GM19240 (cell line): Measurements from ENCODE around the gene KRT32.

Source experiments
- DNase-seq: peaks from one replicate; pipeline ENCODE4 v3.0.0; 2011; ENCODE audit warnings: low spot score; ENCODE audit not compliant: insufficient read length

Gene KRT32

GRCh38 chr17:41492771-41493170 is 25.6 kb upstream of the KRT32 start:
- no peak for DNase-seq

DNA sequence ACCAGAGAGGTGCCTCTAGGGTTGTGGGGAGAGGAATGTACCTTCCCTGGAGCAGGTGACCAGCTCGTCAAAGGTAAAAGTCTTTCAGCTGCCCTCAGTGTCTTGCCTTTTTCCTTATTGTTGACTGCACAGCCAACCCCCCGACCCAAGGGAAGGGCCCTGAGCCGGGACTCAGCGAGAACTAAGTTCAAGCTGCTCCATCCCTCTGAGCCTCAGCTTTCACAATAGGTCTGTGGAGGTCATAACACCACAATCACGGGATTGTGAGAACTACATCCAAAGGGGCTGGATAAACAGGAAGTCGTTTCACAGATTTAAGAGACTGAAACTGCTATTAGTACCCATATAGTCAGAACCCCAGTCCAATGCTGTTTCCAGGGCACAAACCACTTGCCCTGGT is 25.2 kb upstream of the KRT32 start:
- no peak for DNase-seq

DNA sequence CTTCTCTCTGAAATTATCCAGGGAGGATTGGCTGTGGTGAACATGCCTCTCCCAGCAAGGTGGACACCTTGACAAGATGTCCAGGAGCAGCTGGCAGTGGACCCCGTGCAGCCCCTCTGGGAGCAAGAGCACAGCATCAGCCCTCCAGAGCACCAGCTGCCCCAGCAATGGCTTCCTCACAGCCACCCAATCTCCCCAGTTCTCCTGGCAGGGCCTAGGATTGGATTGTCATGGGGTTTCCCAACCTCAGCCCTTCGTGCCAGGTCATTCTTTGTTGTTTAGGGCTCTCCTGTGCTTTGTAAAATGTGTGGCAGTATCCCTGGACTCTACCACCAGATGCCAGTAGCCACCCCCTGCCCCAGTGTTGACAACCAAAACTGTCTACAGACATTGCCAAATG is 24.3 kb upstream of the KRT32 start:
- no peak for DNase-seq

DNA sequence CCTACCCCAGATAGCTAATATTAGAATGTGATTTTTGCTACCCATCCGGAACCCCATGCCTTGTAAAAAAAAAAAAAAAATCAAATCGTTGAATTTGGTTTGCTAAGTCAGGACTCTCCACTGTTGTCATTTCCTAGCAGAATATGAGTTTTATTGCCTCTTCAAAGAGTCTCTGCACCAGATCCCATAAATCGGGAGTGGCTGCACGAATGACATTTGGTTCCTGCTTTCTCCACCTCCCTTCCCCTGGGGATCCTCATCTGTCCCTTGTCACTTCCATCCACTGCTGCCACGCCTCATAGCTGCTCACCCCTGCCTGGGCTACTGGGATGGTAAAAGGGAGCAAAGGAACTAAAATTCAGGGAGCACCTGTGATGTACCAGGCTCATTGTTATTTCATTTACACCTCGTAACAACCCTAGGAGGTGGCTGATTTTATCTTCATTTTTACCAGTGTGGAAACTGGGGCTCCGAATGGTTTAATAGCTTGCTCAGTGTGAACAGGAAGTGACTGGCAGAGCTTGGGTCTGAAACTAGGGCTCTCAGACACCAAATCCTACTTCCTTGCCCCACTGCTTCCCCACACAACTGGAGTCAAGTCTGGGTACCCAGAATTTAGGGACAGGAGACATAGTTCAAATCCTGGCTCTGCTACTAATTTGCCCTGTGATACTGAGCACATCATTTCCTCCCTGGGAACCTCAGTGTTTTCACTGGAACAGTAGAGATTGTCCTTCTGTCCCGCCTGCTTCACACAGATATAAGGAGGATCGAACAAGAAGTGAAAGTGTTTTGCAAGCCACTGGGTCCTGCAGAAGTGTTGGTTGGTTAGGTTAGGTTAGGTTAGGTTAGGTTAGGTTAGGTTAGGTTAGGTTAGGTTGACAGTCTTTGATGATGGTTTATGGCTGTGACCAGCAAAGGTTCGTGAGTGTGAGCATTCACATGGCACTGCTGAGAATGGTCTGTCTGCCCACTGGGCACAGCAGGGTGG is 23.1 kb upstream of the KRT32 start:
- DNase-seq, result no peak

GRCh38 chr17:41489531-41489930 is 22.3 kb upstream of the KRT32 start, which contains the start of gene KRT36:
KRT36 (minus strand) TSS chr17:41489910; CDS start chr17:41489864, 46 bp downstream.
- DNase-seq, result no peak

DNA sequence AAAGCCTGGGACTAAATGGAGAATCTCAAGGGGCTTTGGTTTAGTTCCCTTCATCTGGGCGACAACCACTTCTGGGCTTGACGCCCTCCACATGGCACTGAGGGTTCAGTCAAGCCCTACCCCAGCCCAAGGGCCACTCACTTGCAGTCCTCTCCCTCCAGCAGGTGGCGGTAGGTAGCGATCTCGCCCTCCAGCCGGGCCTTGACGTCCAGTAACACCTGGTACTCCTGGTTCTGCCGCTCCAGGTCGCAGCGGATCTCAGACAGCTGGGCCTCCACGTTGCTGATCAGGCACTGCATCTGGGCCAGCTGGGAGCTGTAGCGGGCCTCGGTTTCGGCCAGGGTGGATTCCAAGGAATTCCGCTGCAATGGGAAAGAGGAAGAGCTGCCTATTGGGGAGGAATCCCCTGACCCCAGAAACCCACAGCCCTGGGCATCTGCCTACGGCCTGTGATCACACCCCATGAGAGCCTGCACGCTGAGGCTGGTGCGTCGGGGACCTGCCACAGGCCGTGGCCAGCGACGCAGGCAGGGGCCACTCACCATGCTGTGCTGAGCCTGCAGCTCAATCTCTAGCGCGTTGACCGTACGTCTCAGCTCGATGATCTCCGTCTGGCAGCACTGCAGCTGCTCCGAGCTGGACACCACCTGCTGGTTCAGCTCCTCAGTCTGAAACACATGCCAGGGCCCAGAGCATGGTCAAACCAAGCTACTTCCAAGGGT is 19.8 kb upstream of the KRT32 start:
- DNase-seq, result no peak

GRCh38 chr17:41486316-41486715 is 19.1 kb upstream of the KRT32 start:
- DNase-seq, result no peak

DNA sequence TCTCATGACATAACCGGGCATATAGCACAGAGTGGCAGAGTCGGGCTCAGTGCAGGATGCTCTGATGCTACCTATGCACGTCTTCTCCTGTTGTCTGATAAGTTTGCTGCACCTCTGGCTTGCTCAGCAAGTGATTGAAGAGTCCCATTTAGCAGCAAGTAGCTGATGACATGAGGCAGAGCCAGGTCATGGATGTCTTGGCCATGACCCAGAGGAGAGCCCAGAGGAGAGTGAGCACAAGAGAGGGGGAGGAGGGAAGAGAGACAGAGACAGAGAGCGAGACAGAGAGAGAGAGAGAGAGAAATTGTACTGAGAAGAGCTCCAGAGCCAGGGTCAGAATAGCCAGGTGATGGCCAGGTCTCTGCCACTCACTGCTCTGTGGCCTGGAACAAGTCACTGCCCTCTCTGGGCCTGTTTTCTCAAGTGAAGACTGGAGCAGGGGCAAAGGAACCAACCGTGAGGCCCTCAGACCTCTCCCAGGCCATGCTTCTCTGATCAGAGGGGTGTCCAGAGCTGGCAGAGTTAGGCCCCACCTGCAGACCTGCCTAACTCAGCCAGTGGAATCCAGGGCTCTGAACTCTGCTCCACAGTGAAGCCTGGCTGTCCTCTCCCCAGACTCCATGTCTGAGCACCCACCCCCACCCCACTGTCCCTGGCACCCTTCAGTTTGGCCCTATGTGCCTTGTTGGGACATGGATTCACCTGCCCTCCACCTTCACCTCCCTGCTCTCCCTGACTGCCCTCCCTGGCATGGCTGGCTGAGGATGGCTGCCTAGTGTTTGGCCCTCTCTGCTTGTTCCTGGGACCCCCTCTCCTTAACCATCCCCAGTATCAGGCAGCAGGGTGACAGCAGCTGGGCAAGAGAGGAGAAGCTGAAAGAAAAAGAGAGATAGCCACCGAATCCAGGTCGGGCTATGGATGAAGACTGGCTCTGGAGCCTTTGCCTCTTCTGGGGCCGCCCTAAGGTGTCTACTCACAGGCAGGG is 18.0 kb upstream of the KRT32 start:
- no peak for DNase-seq

- no peak for DNase-seq
Measured at GRCh38 chr17:41483991-41484826, 17.0 kb upstream of the KRT32 start.

GRCh38 chr17:41483531-41483930 is 16.3 kb upstream of the KRT32 start:
- no peak for DNase-seq

GRCh38 chr17:41481036-41481435 is 13.8 kb upstream of the KRT32 start, which contains the start of gene KRT35:
KRT35 (minus strand) TSS chr17:41481151; CDS start chr17:41481097, 54 bp downstream.
- DNase-seq, result no peak

DNA sequence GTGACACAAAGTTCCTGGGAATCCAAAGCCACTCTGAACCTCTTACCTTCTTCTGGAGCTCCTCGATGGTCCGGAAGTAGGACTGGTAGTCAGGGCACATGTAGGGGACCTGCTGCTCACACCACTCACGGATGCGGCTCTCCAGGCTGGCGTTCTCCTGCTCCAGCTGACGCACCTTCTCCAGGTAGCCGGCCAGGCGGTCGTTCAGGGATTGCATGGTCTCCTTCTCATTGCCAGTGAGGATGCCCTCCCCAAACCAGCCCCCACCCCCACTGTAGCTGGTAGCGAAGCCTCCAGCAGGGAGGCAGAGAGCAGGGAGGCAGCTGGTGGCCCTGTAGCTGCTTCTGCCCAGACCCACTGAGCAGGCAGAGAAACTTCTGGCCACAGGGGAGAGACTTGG is 13.4 kb upstream of the KRT32 start:
- no peak for DNase-seq

GRCh38 chr17:41480136-41480535 is 12.9 kb upstream of the KRT32 start:
- no peak for DNase-seq

DNA sequence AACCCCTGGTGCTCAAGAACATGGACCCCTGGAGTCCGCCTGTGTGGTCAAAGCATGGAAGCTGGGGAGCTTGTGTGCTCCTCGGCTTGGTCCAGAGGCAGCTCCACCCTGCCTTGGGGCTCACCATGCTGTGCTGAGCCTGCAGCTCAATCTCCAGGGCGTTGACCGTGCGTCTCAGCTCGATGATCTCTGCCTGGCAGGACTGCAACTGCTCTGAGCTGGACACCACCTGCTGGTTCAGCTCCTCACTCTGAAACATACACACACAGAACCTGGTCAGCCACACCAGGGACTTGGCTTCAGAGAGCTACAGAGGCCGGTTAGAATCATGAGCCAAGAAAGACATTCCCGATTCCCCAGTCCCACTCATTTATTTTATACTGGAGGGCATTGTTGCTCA is 11.1 kb upstream of the KRT32 start:
- no peak for DNase-seq

DNA sequence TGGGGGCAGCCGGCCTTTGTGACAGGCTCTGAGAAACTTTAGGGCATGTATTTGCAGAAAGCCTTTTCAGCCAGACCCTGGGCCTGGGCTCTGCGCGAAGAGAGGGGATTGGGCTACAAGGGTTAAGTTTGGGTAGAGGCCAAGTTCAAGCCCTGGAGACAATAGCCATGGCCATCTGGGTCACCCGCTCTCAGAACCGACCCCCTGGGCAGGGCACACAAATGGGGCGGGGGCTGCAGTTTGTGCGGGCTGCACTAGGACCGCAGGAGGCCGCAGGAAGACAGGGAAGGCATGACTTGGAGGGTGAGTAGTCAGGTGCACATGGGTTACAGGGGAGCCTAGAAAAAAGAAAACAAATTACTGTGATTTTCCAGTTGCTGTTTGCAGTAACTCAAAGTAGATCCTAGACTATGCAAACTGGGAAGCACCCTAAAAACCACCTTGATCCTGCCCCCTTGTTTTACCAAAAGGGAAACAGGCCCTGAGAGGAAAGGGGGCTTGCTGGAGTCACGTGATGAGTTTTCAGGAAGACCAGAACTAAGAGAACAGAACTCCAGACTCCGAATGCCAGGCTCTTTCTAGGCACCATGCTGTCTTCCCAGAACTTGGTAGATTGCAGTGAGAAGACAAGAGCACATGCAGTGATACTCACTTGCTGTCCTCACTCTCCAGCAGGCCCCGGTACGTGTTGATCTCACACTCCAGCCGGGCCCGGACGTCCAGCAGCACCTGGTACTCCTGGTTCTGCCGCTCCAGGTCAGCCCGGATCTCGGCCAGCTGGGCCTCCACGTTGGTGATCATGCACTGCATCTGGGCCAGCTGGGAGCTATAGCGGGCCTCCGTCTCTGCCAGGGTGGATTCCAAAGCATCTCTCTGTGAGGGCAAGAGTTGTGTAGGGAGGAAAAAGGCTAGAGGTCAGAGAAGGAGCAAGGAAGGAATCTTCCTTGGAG is 10.0 kb upstream of the KRT32 start:
- no peak for DNase-seq

DNA sequence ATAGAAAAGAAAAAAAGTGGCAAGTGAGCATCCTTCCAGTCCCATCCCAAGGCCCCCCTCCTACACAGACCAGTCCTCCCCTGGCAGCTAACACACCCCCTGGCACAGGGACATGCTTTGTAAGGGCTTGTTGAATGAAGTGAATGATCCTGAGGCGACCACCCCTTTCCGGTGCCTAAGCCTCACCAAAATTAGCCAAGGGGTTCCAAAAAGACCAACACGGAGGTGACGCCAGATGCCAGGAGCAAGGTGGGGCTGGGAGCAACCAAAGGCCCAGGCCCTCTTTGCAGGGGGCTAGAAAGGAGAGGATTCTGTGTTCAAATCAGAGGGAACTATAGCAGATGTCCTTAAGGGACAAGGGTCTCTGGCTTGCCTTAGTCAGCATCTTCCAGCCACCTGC is 8.2 kb upstream of the KRT32 start:
- no peak for DNase-seq

DNA sequence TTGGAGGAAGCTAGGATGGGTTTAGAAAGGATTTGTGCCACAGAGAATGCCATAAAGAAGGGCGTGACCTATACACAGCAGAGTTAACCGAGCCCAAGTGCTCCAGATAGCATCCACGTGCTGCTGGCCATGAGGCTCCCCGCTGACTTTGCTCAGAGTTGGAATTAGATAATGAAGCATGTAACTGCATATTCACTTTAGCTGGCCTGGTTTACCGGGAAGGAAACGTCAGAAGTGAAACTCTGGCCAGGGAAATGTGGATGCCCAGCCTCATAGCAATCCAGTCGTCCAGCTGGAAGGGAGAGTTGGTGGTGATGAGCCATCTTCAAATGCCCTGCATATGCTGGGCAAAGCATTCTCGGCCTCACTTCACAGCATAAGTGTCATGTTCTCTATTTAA is 7.7 kb upstream of the KRT32 start:
- no peak for DNase-seq

DNA sequence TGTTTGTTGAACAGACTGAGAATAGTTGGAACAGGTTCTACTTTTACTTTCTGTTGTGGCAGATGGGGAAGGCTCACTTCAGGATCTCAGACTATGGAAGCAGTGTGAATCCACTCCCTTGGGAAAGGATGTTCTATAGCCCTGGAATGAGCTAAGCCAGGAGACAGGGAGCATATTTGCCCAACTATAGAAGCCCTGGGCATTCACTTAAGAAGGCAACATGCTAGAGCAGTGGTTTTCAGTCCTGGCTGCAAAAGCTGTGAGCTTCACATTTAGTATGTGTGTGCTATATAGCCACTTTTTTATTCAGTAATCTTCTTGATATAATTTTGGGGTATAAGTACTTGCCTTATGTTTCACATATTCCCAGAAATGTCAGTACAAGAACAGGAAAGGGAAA is 1.2 kb upstream of the KRT32 start:
- DNase-seq, result no peak

GRCh38 chr17:41467561-41467960 is 375 bp upstream of the KRT32 start:
- no peak for DNase-seq
